Peyer's patch (tissue), 4 donors: ENCODE measurements around the gene RTN4.

Source experiments
- POLR2A ChIP-seq, 2 donors: fragments of 450-650 bp; IDR thresholded peaks; one replicate each; pipeline ENCODE4 v1.5.1; 2017; ENCODE audit warnings: antibody characterized with exemption in 2 of 2, mild to moderate bottlenecking in 2 of 2, moderate library complexity in 2 of 2
- TF ChIP-seq, protein P1 (sequence below), 6 experiments: fragments of 450-650 bp in 4 of 6; fragments of 200-600 bp in 2 of 6; sonication (generic) in 1 of 6; IDR thresholded peaks; one replicate each; pipeline ENCODE4 v1.5.1; 2017 to 2019; ENCODE audit warnings: antibody characterized with exemption in 6 of 6, mild to moderate bottlenecking in 3 of 6, moderate library complexity in 1 of 6

GRCh38 chr2:55049043-55049820 is 1.0 kb downstream of the RTN4 start:
- TF ChIP-seq, protein P1, sequence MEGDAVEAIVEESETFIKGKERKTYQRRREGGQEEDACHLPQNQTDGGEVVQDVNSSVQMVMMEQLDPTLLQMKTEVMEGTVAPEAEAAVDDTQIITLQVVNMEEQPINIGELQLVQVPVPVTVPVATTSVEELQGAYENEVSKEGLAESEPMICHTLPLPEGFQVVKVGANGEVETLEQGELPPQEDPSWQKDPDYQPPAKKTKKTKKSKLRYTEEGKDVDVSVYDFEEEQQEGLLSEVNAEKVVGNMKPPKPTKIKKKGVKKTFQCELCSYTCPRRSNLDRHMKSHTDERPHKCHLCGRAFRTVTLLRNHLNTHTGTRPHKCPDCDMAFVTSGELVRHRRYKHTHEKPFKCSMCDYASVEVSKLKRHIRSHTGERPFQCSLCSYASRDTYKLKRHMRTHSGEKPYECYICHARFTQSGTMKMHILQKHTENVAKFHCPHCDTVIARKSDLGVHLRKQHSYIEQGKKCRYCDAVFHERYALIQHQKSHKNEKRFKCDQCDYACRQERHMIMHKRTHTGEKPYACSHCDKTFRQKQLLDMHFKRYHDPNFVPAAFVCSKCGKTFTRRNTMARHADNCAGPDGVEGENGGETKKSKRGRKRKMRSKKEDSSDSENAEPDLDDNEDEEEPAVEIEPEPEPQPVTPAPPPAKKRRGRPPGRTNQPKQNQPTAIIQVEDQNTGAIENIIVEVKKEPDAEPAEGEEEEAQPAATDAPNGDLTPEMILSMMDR (IDR thresholded peaks at IDR 0.05), result peak; percentile 24 to 83 (median 58)
- peak in 1 of 2 donors; percentile 46 for TF ChIP-seq POLR2A (IDR thresholded peaks at IDR 0.05)
